Sigmoid colon (tissue), 7 donors: ENCODE results near the gene MAP3K15. TPM values are rescaled to one million over a fixed set of nuclear protein-coding genes. Genes with fewer than 3 reads are reported as not detected.

Experiments
- DNase-seq: peaks from one replicate; pipeline ENCODE4 v3.0.0-alpha.2; 2019
- H3K27ac ChIP-seq, 4 donors: fragments of 200-600 bp; sonication (generic); one replicate each; pipeline ENCODE4 v1.5.1; 2016 to 2019; ENCODE audit warnings: mild to moderate bottlenecking in 1 of 4
- H3K27me3 ChIP-seq, 3 donors: fragments of 200-600 bp; sonication (generic); one replicate each; pipeline ENCODE4 v1.5.1; 2019; ENCODE audit warnings: mild to moderate bottlenecking in 1 of 3
- H3K36me3 ChIP-seq, 4 donors: fragments of 200-600 bp; sonication (generic); one replicate each; pipeline ENCODE4 v1.5.1; 2016 to 2019
- H3K4me1 ChIP-seq, 4 donors: fragments of 200-600 bp; sonication (generic); one replicate each; pipeline ENCODE4 v1.5.1; 2017 to 2019
- H3K4me3 ChIP-seq, 4 donors: fragments of 200-600 bp; sonication (generic); one replicate each; pipeline ENCODE4 v1.5.1; 2017 to 2019; ENCODE audit warnings: mild to moderate bottlenecking in 2 of 4, moderate library complexity in 1 of 4
- H3K9me3 ChIP-seq, 4 donors: fragments of 200-600 bp in 3 of 4; sonication (generic) in 3 of 4; one replicate each; pipeline versions ENCODE4 v1.5.1 to v1.6.1; 2013 to 2019
- EP300 ChIP-seq, 4 donors: sonication (generic); formaldehyde crosslinking; IDR thresholded peaks; one replicate each; pipeline ENCODE4 v1.6.1; 2017; ENCODE audit warnings: antibody characterized with exemption in 4 of 4
- POLR2A ChIP-seq, 2 donors: fragments of 450-650 bp; IDR thresholded peaks; one replicate each; pipeline ENCODE4 v1.6.1; 2016; ENCODE audit warnings: antibody characterized with exemption in 2 of 2, mild to moderate bottlenecking in 2 of 2, moderate library complexity in 2 of 2
- POLR2AphosphoS5 ChIP-seq, 4 donors: sonication (generic); formaldehyde crosslinking; IDR thresholded peaks; one replicate each; pipeline ENCODE4 v1.6.1; 2017; ENCODE audit warnings: antibody characterized with exemption in 4 of 4
- WGBS, 2 donors: extraction: QIAGEN DNeasy Blood & Tissue Kit; methylation state at CpG; one replicate each; pipeline ENCODE4 v1.1.7; 2013; 5-methylcytosine and 5-hydroxymethylcytosine counted together
- intact Hi-C: fragments of 100-400 bp; cut with DNase I; formaldehyde crosslinking; loops from one replicate; pipeline ENCODE4 v1.15.1; 2023
- polyA plus RNA-seq, 3 donors: library from polyadenylated mRNA; stranded (reverse); fragments of 200-250 nt; gene quantifications; one replicate each; pipeline ENCODE4 v1.2.3, GENCODE V29; 2013
- total RNA-seq, 4 donors: library from RNA; depleted of rRNA; stranded (reverse); fragments of >200 nt; gene quantifications; one replicate each; pipeline ENCODE4 v1.1.0, GENCODE V29; 2016
- TF ChIP-seq, protein P1 (sequence below), 4 experiments: fragments of 450-650 bp in 3 of 4; fragments of 200-600 bp in 1 of 4; IDR thresholded peaks; one replicate each; pipeline ENCODE4 v1.5.1; 2016 to 2019; ENCODE audit warnings: antibody characterized with exemption in 4 of 4, mild to moderate bottlenecking in 3 of 4, moderate library complexity in 2 of 4
- donor health status: healthy with polysubstance abuse.
- donor health status: Bipolar disorder and iron deficiency.
- donor health status: healthy.

Gene MAP3K15
- total and polyA plus RNA-seq, 7 donors: 0.14 to 0.69 (median 0.15) TPM; not detected in 4

GRCh38 chrX:19541931-19542330, 26.6 kb upstream of the MAP3K15 start:
- H3K36me3 ChIP-seq: no peaks in the 10 kb centered on the region
- intact Hi-C loops: no loop called here
- H3K4me3 ChIP-seq: no peak overlapping the region
- no peaks in the 10 kb centered on the region for H3K27me3 ChIP-seq
- no peaks in the 10 kb centered on the region for H3K4me1 ChIP-seq
- WGBS, 2 donors: 95 to 98% methylated on average over 19 of the region's 19 CpGs
- H3K9me3 ChIP-seq: no peaks in the 10 kb centered on the region
- no peak overlapping the region for H3K27ac ChIP-seq
- DNase-seq: no peak
- no peak for TF ChIP-seq POLR2AphosphoS5 (IDR thresholded peaks at IDR 0.05)
- no peak for TF ChIP-seq POLR2A (IDR thresholded peaks at IDR 0.05)
- TF ChIP-seq, protein P1, sequence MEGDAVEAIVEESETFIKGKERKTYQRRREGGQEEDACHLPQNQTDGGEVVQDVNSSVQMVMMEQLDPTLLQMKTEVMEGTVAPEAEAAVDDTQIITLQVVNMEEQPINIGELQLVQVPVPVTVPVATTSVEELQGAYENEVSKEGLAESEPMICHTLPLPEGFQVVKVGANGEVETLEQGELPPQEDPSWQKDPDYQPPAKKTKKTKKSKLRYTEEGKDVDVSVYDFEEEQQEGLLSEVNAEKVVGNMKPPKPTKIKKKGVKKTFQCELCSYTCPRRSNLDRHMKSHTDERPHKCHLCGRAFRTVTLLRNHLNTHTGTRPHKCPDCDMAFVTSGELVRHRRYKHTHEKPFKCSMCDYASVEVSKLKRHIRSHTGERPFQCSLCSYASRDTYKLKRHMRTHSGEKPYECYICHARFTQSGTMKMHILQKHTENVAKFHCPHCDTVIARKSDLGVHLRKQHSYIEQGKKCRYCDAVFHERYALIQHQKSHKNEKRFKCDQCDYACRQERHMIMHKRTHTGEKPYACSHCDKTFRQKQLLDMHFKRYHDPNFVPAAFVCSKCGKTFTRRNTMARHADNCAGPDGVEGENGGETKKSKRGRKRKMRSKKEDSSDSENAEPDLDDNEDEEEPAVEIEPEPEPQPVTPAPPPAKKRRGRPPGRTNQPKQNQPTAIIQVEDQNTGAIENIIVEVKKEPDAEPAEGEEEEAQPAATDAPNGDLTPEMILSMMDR (IDR thresholded peaks at IDR 0.05): no peak
- TF ChIP-seq EP300 (IDR thresholded peaks at IDR 0.05): no peak

DNA sequence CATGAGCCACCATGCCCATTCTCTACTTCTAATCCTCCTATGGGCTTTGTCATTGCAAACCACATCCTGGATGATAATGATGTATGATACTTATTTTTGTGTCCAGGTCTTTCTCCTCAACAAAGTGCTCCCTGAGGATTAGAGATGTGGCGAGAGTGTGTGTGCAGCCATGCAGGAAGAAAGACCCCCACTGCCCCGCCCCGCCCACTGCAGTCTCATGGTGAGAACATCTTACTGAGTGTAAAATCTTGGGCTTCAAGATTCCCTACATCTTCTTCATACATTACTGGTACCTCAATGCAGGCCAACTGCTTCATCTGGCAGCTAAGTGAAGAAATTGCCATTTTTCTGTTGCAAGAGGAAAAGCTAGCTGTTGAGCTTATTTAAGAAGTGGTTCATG, 25.9 kb upstream of the MAP3K15 start:
- no peak overlapping the region for H3K27ac ChIP-seq
- WGBS, 2 donors: 93 to 99% methylated on average over 3 of the region's 3 CpGs
- no peaks in the 10 kb centered on the region for H3K36me3 ChIP-seq
- TF ChIP-seq, protein P1 (IDR thresholded peaks at IDR 0.05): no peak
- TF ChIP-seq POLR2AphosphoS5 (IDR thresholded peaks at IDR 0.05) (no peak), POLR2A (IDR thresholded peaks at IDR 0.05) (no peak), EP300 (IDR thresholded peaks at IDR 0.05) (no peak)
- DNase-seq: no peak
- H3K27me3 ChIP-seq: no peaks in the 10 kb centered on the region
- intact Hi-C loops: no loop called here
- H3K4me3 ChIP-seq: no peak overlapping the region
- H3K9me3 ChIP-seq: no peaks in the 10 kb centered on the region
- no peaks in the 10 kb centered on the region for H3K4me1 ChIP-seq

DNA sequence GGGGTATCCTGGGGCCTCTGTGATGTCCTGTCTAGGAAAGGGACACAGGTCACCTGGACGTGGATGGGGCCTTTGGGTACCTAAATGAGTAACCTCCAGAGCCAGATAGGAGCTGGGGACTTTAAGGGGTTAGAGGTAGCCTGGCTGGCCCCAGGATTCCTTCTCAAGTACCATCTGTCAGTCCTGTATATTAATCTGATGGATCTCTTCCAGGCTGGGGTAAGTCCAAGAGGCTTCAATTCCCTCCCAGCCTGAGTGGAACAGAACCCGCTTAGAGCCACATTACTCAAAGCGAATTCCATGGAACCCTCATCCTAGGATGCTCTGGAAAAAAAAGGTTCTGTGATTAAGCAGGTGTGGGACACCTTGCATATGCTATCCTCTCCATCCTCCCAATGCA, 24.8 kb upstream of the MAP3K15 start:
- intact Hi-C loops: no loop called here

DNA sequence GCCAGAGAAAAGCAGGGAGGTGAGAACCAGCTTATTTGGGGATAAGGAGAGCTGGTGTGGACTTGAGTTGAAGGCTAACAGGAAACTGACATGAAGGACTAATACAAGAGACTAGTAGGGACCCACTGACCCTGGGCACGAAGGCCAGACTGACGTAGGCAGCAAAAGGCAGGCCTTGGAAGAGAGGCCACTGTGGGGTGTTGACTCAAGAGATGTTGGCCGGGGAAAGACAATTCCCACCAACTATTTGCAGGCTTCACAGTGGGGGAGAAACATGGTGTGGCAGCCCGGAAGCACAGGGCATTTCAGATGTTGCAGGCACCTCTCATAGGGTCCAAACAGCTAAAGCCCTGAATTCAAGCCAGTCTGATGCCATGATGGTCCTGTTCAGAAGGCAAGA, 24.4 kb upstream of the MAP3K15 start:
- no peaks in the 10 kb centered on the region for H3K9me3 ChIP-seq
- no peaks in the 10 kb centered on the region for H3K27me3 ChIP-seq
- H3K36me3 ChIP-seq: no peaks in the 10 kb centered on the region
- TF ChIP-seq POLR2AphosphoS5 (IDR thresholded peaks at IDR 0.05) (no peak), POLR2A (IDR thresholded peaks at IDR 0.05) (no peak), EP300 (IDR thresholded peaks at IDR 0.05) (no peak)
- TF ChIP-seq, protein P1 (IDR thresholded peaks at IDR 0.05): no peak
- H3K4me3 ChIP-seq: no peak overlapping the region
- 94 to 95% methylated on average over 4 of the region's 4 CpGs for WGBS, 2 donors
- intact Hi-C loops: no loop called here
- H3K4me1 ChIP-seq: no peaks in the 10 kb centered on the region
- no peak overlapping the region for H3K27ac ChIP-seq
- DNase-seq: no peak

More for the DNA sequence above, 24.8 kb upstream of the MAP3K15 start:
- 94 to 96% methylated on average over 3 of the region's 3 CpGs for WGBS, 2 donors
- H3K4me1 ChIP-seq: no peaks in the 10 kb centered on the region
- DNase-seq: no peak
- no peaks in the 10 kb centered on the region for H3K9me3 ChIP-seq
- H3K27me3 ChIP-seq: no peaks in the 10 kb centered on the region
- H3K27ac ChIP-seq: no peak overlapping the region
- TF ChIP-seq, protein P1 (IDR thresholded peaks at IDR 0.05): no peak
- no peak for TF ChIP-seq POLR2A (IDR thresholded peaks at IDR 0.05)
- H3K36me3 ChIP-seq: no peaks in the 10 kb centered on the region
- H3K4me3 ChIP-seq: no peak overlapping the region

- no peaks in the 10 kb centered on the region for H3K4me1 ChIP-seq
- TF ChIP-seq, protein P1 (IDR thresholded peaks at IDR 0.05): no peak
- no peak for TF ChIP-seq POLR2A (IDR thresholded peaks at IDR 0.05)
- TF ChIP-seq POLR2AphosphoS5 (IDR thresholded peaks at IDR 0.05): no peak
- no peak for TF ChIP-seq EP300 (IDR thresholded peaks at IDR 0.05)
- H3K36me3 ChIP-seq: no peaks in the 10 kb centered on the region
- H3K4me3 ChIP-seq: no peak overlapping the region
- intact Hi-C loops: no loop called here
- H3K27ac ChIP-seq: no peak overlapping the region
- H3K27me3 ChIP-seq: no peaks in the 10 kb centered on the region
- 69 to 79% methylated on average over 2 of the region's 2 CpGs for WGBS, 2 donors
- no peak for DNase-seq
- H3K9me3 ChIP-seq: no peaks in the 10 kb centered on the region
Measured at GRCh38 chrX:19535476-19535875, 20.2 kb upstream of the MAP3K15 start.
